Measurements from ENCODE around the gene ACAP3. TPM values are rescaled to one million over a fixed set of nuclear protein-coding genes. Genes with fewer than 3 reads are reported as not detected.
"Not testable (repeated sequence)": the region's sequence is repeated elsewhere in the genome, so short reads cannot be mapped to it uniquely, and the experiment has no call there.

The ACAP3 gene
- total RNA-seq, 3 donors from 2014 or later: 42.1 to 76.9 (median 44.8) TPM

- ATAC-seq: peak; percentile 70
- Histone ChIP-seq H3K4me1 (ENCODE audit: low read depth) (peaks cover 6% of the 10 kb centered on the region), H3K36me3 (ENCODE audit: low read depth) (peaks cover 6% of the 10 kb centered on the region), H3K4me3 (no peak overlapping the region), H3K9me3 (no peaks in the 10 kb centered on the region)
- TF ChIP-seq CTCF (IDR thresholded peaks at IDR 0.05): no peak
- peak in 2 of 3 donors; percentile 42 to 76 for DNase-seq
- intact Hi-C loops (cut with DNase I, micrococcal nuclease): loop anchor here in 1 of 2 donors (10.0 kb wide), 1 partner anchor 126 kb away; no protein-coding TSS in a partner anchor
Observed at GRCh38 chr1:1250786-1251284, 56.9 kb downstream of the ACAP3 start.

GRCh38 chr1:1248009-1248913, 59.5 kb downstream of the ACAP3 start:
- ATAC-seq; intact Hi-C loops (cut with DNase I, micrococcal nuclease); H3K4me3 ChIP-seq; H3K4me1 ChIP-seq (ENCODE audit: low read depth); H3K36me3 ChIP-seq (ENCODE audit: low read depth); H3K9me3 ChIP-seq; DNase-seq: not testable (repeated sequence)

- no peaks in the 10 kb centered on the region for H3K9me3 ChIP-seq
- intact Hi-C loops (cut with DNase I, micrococcal nuclease): no loop called here
- TF ChIP-seq CTCF (IDR thresholded peaks at IDR 0.05): no peak
- ATAC-seq (no peak), DNase-seq (peak in 1 of 3 donors; percentile 44)
- no peak overlapping the region for H3K4me3 ChIP-seq
- H3K36me3 ChIP-seq (ENCODE audit: low read depth): no peaks in the 10 kb centered on the region
- peaks cover 6% of the 10 kb centered on the region for H3K4me1 ChIP-seq (ENCODE audit: low read depth)
Observed at GRCh38 chr1:1247341-1247913, 60.3 kb downstream of the ACAP3 start.

- intact Hi-C loops (cut with DNase I, micrococcal nuclease): no loop called here
Observed at GRCh38 chr1:1246577-1247340, 61.0 kb downstream of the ACAP3 start, which contains the start of gene C1QTNF12. Gene C1QTNF12 (minus strand): TSS chr1:1246722. CDS start chr1:1246690, 32 bp downstream.

GRCh38 chr1:1245817-1246576, 61.7 kb downstream of the ACAP3 start:
- Histone ChIP-seq H3K36me3 (ENCODE audit: low read depth) (no peaks in the 10 kb centered on the region), H3K9me3 (no peaks in the 10 kb centered on the region), H3K4me3 (no peak overlapping the region), H3K4me1 (ENCODE audit: low read depth) (peaks cover 6% of the 10 kb centered on the region)
- TF ChIP-seq CTCF (IDR thresholded peaks at IDR 0.05): no peak
- no peak for DNase-seq
- intact Hi-C loops (cut with DNase I, micrococcal nuclease): no loop called here
- no peak for ATAC-seq

More at GRCh38 chr1:1246577-1247340, 61.0 kb downstream of the ACAP3 start, which contains the start of gene C1QTNF12:
- no peak for TF ChIP-seq CTCF (IDR thresholded peaks at IDR 0.05)
- Histone ChIP-seq H3K4me1 (ENCODE audit: low read depth) (peaks cover 6% of the 10 kb centered on the region), H3K4me3 (no peak within 1 kb of the TSS), H3K9me3 (no peaks in the 10 kb centered on the region), H3K36me3 (ENCODE audit: low read depth) (no peaks in the 10 kb centered on the region)
- ATAC-seq: peak; percentile 13
- DNase-seq: no peak

All from mucosa of descending colon (tissue), 3 donors.